ENCODE results near the gene RAB3IL1. TPM values are rescaled to one million over a fixed set of nuclear protein-coding genes. Genes with fewer than 3 reads are reported as not detected.

Gene RAB3IL1
- total RNA-seq, 1 donor from 2014 or later = 1.3 TPM

GRCh38 chr11:61887839-61888494, 29.4 kb downstream of the RAB3IL1 start:
- Mint-ChIP-seq H3K36me3 (ENCODE audit: unreplicated experiment) (no peaks in the 10 kb centered on the region), H3K27ac (ENCODE audit: unreplicated experiment) (no peak overlapping the region), H3K27me3 (ENCODE audit: unreplicated experiment) (peaks cover 9% of the 10 kb centered on the region), H3K9me3 (ENCODE audit: unreplicated experiment) (no peaks in the 10 kb centered on the region), H3K4me1 (ENCODE audit: low read depth, unreplicated experiment) (peaks cover 4% of the 10 kb centered on the region), H3K4me3 (ENCODE audit: unreplicated experiment) (no peak overlapping the region)
- TF ChIP-seq CTCF (IDR thresholded peaks at IDR 0.05; ENCODE audit: partially characterized antibody, unreplicated experiment) = no peak
- no peak for DNase-seq

- no peak overlapping the region for H3K4me3 Mint-ChIP-seq (ENCODE audit: unreplicated experiment)
- TF ChIP-seq CTCF (IDR thresholded peaks at IDR 0.05; ENCODE audit: partially characterized antibody, unreplicated experiment) = no peak
- H3K27me3 Mint-ChIP-seq (ENCODE audit: unreplicated experiment) = peaks cover 7% of the 10 kb centered on the region
- H3K27ac Mint-ChIP-seq (ENCODE audit: unreplicated experiment) = no peak overlapping the region
- no peaks in the 10 kb centered on the region for H3K36me3 Mint-ChIP-seq (ENCODE audit: unreplicated experiment)
- DNase-seq = no peak
- peaks cover 2% of the 10 kb centered on the region for H3K9me3 Mint-ChIP-seq (ENCODE audit: unreplicated experiment)
- peaks cover 5% of the 10 kb centered on the region for H3K4me1 Mint-ChIP-seq (ENCODE audit: low read depth, unreplicated experiment)
These were observed 30.7 kb downstream of the RAB3IL1 start for GRCh38 chr11:61886643-61887042.

- peaks cover 8% of the 10 kb centered on the region for H3K27me3 Mint-ChIP-seq (ENCODE audit: unreplicated experiment)
- H3K4me1 Mint-ChIP-seq (ENCODE audit: low read depth, unreplicated experiment) = peaks cover 5% of the 10 kb centered on the region
- no peak for TF ChIP-seq CTCF (IDR thresholded peaks at IDR 0.05; ENCODE audit: partially characterized antibody, unreplicated experiment)
- DNase-seq = no peak
- no peaks in the 10 kb centered on the region for H3K36me3 Mint-ChIP-seq (ENCODE audit: unreplicated experiment)
- H3K27ac Mint-ChIP-seq (ENCODE audit: unreplicated experiment) = no peak overlapping the region
- peaks cover 2% of the 10 kb centered on the region for H3K9me3 Mint-ChIP-seq (ENCODE audit: unreplicated experiment)
- H3K4me3 Mint-ChIP-seq (ENCODE audit: unreplicated experiment) = no peak overlapping the region
These were observed 31.4 kb downstream of the RAB3IL1 start for GRCh38 chr11:61885784-61886580.

- Mint-ChIP-seq H3K9me3 (ENCODE audit: unreplicated experiment) (peaks cover 2% of the 10 kb centered on the region), H3K27me3 (ENCODE audit: unreplicated experiment) (peaks cover 8% of the 10 kb centered on the region), H3K4me3 (ENCODE audit: unreplicated experiment) (no peak overlapping the region), H3K4me1 (ENCODE audit: low read depth, unreplicated experiment) (peaks cover 5% of the 10 kb centered on the region), H3K36me3 (ENCODE audit: unreplicated experiment) (no peaks in the 10 kb centered on the region), H3K27ac (ENCODE audit: unreplicated experiment) (no peak overlapping the region)
- no peak for DNase-seq
- no peak for TF ChIP-seq CTCF (IDR thresholded peaks at IDR 0.05; ENCODE audit: partially characterized antibody, unreplicated experiment)
These were observed 32.1 kb downstream of the RAB3IL1 start for GRCh38 chr11:61885166-61885778.

All from glutamatergic neuron (in vitro differentiated cells).